ENCODE results near the gene FPR3.

- no peak for TF ChIP-seq CTCF (IDR thresholded peaks at IDR 0.05; ENCODE audit: extremely low read depth in 1 of 2, insufficient read depth in 1 of 2, low read depth in 1 of 2, low read length in 2 of 2)
- TF ChIP-seq EZH2 (IDR thresholded peaks at IDR 0.05; ENCODE audit: borderline replicate concordance, low read depth, low read length, severe bottlenecking): no peak
- TF ChIP-seq POLR2AphosphoS5 (IDR thresholded peaks at IDR 0.05; ENCODE audit: insufficient read depth, low read depth, low read length): no peak
- TF ChIP-seq POLR2A (IDR thresholded peaks at IDR 0.05; ENCODE audit: low read depth, low read length): no peak
- no peak for TF ChIP-seq MYC (IDR thresholded peaks at IDR 0.05; ENCODE audit: low read depth, low read length)
These were observed 40.2 kb upstream of the FPR3 start for GRCh38 chr19:51754770-51755169.

All from endothelial cell of umbilical vein (primary cell).